Measurements from ENCODE around the gene IDI1. TPM values are rescaled to one million over a fixed set of nuclear protein-coding genes. Genes with fewer than 3 reads are reported as not detected.
A peak's percentile ranks its signal among the peaks of the same experiment; 100 is the strongest.

Gene IDI1
- polyA plus RNA-seq (2012; rRNA removed), result 15.9 and 19.6 TPM in 2 replicates
- polyA plus RNA-seq (2012; cell fraction: cytosol; rRNA removed), result 19.1 and 24.8 TPM in 2 replicates
- 25.6 and 42.1 TPM in 2 replicates for polyA plus RNA-seq (2012; cell fraction: nucleus; rRNA removed)

DNA sequence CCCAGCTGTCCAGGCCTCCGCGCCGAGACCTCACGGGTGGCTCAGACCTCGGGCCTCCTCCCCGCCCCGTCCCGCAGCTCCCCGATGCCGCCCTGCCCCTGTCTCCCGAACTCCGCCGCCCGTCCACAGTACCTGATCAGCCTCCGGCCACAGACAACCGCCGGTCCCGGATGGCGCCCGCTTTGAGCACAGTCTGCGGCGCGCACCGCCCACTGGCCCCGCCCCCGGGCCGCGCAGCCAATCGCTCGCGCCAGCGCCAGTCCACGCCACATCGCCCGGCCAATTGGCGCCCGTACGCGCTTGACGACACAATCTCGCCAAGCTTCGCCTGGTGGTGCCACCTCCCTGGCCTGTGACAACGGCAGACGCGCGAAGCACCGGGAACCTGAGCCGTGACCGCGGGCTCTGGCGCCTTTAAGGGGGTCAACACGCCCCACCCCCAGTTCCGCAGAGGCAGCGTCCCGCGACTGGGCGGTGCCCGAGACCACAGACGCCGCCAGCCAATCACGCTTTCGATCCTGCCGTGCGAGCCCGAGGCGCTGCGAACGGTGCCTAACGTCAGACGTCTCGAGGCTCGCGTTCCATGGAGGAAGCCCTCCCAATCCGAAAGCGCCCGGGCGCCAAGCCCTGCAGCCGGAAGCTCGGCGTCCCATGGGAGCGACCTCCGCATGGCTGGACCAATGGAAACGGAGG is at the start of gene IDI1:
TSS of gene IDI1 (minus strand) at position 388 of the 693 bp plus-strand sequence. CDS start at position 272, 116 bp downstream.
- Histone ChIP-seq H3K4me2 (peak within 1 kb of the TSS; percentile 77), H3K27me3 (ENCODE audit: insufficient read depth) (no peaks in the 10 kb centered on the region), H3K36me3 (replicated peaks in 1 of 2; ENCODE audit: control insufficient read depth in 1 of 2, insufficient read depth in 2 of 2, low read length in 1 of 2) (peaks cover 22 to 28% of the 10 kb centered on the region in 2 experiments), H3K9me2 (no peaks in the 10 kb centered on the region), H3K27ac (ENCODE audit: low read depth in 2 of 2, low read length in 1 of 2) (peak within 1 kb of the TSS; percentile 99), H3K79me2 (ENCODE audit: insufficient read depth) (peaks cover 79% of the 10 kb centered on the region), H3F3A (replicated peaks; ENCODE audit: insufficient read depth) (peaks cover 14% of the 10 kb centered on the region), H3K9me3 (no peaks in the 10 kb centered on the region), H2AFZ (ENCODE audit: low read depth) (peak within 1 kb of the TSS; percentile 79; the same call in 1 of the 2 replicates), H3K9ac (peak within 1 kb of the TSS; percentile 97), H4K20me1 (ENCODE audit: insufficient read depth) (peaks cover 20% of the 10 kb centered on the region), H3K4me3 (ENCODE audit: low read depth in 2 of 2, low read length in 1 of 2) (peak within 1 kb of the TSS; percentile 90 to 92), H3K4me1 (ENCODE audit: control insufficient read depth in 1 of 2, insufficient read depth in 2 of 2, low read depth in 1 of 2, low read length in 1 of 2) (peaks cover 10 to 18% of the 10 kb centered on the region in 2 experiments; a peak in 3 of 4 replicates)
- 1% methylated on average over 19 of the region's 83 CpGs for WGBS (ENCODE audit: low lambda C conversion rate)
- peak; percentile 95 for DNase-seq
- ChIA-PET POLR2A (interaction anchor here (0.8 to 1.6 kb wide), 7 partner anchors 10 to 156 kb away, joined by 3 to 7 read pairs (median 4); partner anchors contain the start of genes GTPBP4 and LARP4B), CTCF (interaction anchor here (0.7 to 1.5 kb wide), 2 partner anchors 11 to 56 kb away, joined by 3 read pairs; no protein-coding TSS in a partner anchor)
- TF ChIP-seq SIN3A (IDR thresholded peaks at IDR 0.05; ENCODE audit: borderline replicate concordance, low read depth, low read length) (peak; percentile 29), SMC3 (IDR thresholded peaks at IDR 0.05; ENCODE audit: low read depth, low read length) (no peak), RFX5 (IDR thresholded peaks at IDR 0.05; ENCODE audit: low read length) (peak; percentile 95), FOSL2 (IDR thresholded peaks at IDR 0.05; ENCODE audit: borderline replicate concordance, low read depth) (no peak), MEF2A (IDR thresholded peaks at IDR 0.05; ENCODE audit: borderline replicate concordance, low read depth) (no peak), JUND (IDR thresholded peaks at IDR 0.05) (no peak), NRF1 (IDR thresholded peaks at IDR 0.05; ENCODE audit: low read depth, low read length) (peak; percentile 43; the same call in 1 of the 2 replicates), POLR2AphosphoS5 (IDR thresholded peaks at IDR 0.05; ENCODE audit: low read depth, low read length) (peak; percentile 72), GABPA (IDR thresholded peaks at IDR 0.05; ENCODE audit: low read depth) (peak; percentile 82), EZH2phosphoT487 (IDR thresholded peaks at IDR 0.05; ENCODE audit: borderline replicate concordance, low read depth) (no peak), FOXM1 (IDR thresholded peaks at IDR 0.05; ENCODE audit: low read depth) (no peak), TAF1 (IDR thresholded peaks at IDR 0.05; ENCODE audit: borderline replicate concordance, low read depth, low read length) (peak; percentile 81), ELF1 (IDR thresholded peaks at IDR 0.05) (peak; percentile 53; the same call in 1 of the 2 replicates), TEAD4 (IDR thresholded peaks at IDR 0.05; ENCODE audit: borderline replicate concordance, insufficient read depth) (no peak), TCF12 (IDR thresholded peaks at IDR 0.05) (peak; percentile 3; the same call in 1 of the 2 replicates), RXRA (IDR thresholded peaks at IDR 0.05; ENCODE audit: borderline replicate concordance, low read depth) (no peak), RCOR1 (IDR thresholded peaks at IDR 0.05; ENCODE audit: low read length) (no peak), RAD21 (IDR thresholded peaks at IDR 0.05; ENCODE audit: low read length) (no peak)
- TF ChIP-seq, protein P1, sequence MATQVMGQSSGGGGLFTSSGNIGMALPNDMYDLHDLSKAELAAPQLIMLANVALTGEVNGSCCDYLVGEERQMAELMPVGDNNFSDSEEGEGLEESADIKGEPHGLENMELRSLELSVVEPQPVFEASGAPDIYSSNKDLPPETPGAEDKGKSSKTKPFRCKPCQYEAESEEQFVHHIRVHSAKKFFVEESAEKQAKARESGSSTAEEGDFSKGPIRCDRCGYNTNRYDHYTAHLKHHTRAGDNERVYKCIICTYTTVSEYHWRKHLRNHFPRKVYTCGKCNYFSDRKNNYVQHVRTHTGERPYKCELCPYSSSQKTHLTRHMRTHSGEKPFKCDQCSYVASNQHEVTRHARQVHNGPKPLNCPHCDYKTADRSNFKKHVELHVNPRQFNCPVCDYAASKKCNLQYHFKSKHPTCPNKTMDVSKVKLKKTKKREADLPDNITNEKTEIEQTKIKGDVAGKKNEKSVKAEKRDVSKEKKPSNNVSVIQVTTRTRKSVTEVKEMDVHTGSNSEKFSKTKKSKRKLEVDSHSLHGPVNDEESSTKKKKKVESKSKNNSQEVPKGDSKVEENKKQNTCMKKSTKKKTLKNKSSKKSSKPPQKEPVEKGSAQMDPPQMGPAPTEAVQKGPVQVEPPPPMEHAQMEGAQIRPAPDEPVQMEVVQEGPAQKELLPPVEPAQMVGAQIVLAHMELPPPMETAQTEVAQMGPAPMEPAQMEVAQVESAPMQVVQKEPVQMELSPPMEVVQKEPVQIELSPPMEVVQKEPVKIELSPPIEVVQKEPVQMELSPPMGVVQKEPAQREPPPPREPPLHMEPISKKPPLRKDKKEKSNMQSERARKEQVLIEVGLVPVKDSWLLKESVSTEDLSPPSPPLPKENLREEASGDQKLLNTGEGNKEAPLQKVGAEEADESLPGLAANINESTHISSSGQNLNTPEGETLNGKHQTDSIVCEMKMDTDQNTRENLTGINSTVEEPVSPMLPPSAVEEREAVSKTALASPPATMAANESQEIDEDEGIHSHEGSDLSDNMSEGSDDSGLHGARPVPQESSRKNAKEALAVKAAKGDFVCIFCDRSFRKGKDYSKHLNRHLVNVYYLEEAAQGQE (IDR thresholded peaks at IDR 0.05; ENCODE audit: low read depth, low read length), result no peak
- TF ChIP-seq, protein P2, sequence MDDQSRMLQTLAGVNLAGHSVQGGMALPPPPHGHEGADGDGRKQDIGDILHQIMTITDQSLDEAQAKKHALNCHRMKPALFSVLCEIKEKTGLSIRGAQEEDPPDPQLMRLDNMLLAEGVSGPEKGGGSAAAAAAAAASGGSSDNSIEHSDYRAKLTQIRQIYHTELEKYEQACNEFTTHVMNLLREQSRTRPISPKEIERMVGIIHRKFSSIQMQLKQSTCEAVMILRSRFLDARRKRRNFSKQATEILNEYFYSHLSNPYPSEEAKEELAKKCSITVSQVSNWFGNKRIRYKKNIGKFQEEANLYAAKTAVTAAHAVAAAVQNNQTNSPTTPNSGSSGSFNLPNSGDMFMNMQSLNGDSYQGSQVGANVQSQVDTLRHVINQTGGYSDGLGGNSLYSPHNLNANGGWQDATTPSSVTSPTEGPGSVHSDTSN (IDR thresholded peaks at IDR 0.05), result 0 out of 2 replicates have a peak, but pooled peaks have one; percentile 8
- TF ChIP-seq, protein P3, sequence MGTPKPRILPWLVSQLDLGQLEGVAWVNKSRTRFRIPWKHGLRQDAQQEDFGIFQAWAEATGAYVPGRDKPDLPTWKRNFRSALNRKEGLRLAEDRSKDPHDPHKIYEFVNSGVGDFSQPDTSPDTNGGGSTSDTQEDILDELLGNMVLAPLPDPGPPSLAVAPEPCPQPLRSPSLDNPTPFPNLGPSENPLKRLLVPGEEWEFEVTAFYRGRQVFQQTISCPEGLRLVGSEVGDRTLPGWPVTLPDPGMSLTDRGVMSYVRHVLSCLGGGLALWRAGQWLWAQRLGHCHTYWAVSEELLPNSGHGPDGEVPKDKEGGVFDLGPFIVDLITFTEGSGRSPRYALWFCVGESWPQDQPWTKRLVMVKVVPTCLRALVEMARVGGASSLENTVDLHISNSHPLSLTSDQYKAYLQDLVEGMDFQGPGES (IDR thresholded peaks at IDR 0.05; ENCODE audit: low read depth, low read length), result peak; percentile 29; the same call in 1 of the 2 replicates
- TF ChIP-seq, protein P4, sequence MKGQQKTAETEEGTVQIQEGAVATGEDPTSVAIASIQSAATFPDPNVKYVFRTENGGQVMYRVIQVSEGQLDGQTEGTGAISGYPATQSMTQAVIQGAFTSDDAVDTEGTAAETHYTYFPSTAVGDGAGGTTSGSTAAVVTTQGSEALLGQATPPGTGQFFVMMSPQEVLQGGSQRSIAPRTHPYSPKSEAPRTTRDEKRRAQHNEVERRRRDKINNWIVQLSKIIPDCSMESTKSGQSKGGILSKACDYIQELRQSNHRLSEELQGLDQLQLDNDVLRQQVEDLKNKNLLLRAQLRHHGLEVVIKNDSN (IDR thresholded peaks at IDR 0.05; ENCODE audit: borderline replicate concordance, low read depth), result no peak
- TF ChIP-seq, protein P5, sequence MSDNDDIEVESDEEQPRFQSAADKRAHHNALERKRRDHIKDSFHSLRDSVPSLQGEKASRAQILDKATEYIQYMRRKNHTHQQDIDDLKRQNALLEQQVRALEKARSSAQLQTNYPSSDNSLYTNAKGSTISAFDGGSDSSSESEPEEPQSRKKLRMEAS (IDR thresholded peaks at IDR 0.05; ENCODE audit: low read depth), result peak; percentile 84
- TF ChIP-seq, protein P6, sequence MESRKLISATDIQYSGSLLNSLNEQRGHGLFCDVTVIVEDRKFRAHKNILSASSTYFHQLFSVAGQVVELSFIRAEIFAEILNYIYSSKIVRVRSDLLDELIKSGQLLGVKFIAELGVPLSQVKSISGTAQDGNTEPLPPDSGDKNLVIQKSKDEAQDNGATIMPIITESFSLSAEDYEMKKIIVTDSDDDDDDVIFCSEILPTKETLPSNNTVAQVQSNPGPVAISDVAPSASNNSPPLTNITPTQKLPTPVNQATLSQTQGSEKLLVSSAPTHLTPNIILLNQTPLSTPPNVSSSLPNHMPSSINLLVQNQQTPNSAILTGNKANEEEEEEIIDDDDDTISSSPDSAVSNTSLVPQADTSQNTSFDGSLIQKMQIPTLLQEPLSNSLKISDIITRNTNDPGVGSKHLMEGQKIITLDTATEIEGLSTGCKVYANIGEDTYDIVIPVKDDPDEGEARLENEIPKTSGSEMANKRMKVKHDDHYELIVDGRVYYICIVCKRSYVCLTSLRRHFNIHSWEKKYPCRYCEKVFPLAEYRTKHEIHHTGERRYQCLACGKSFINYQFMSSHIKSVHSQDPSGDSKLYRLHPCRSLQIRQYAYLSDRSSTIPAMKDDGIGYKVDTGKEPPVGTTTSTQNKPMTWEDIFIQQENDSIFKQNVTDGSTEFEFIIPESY (IDR thresholded peaks at IDR 0.05; ENCODE audit: borderline replicate concordance, low read depth), result peak; percentile 64; the same call in 1 of the 2 replicates
